NCI-H510A (cell line): ENCODE results near the gene GRIK1.

Source experiments
- DNase-seq: peaks from one replicate; lab custom pipeline; 2025; lab: John Stamatoyannopoulos, UW

The GRIK1 gene

GRCh38 chr21:29718081-29718815, 221.5 kb downstream of the GRIK1 start:
- no peak for DNase-seq

GRCh38 chr21:29717659-29718058, 222.1 kb downstream of the GRIK1 start:
- DNase-seq = no peak

GRCh38 chr21:29716753-29717152, 223.0 kb downstream of the GRIK1 start:
- no peak for DNase-seq

GRCh38 chr21:29715089-29715488, 224.7 kb downstream of the GRIK1 start:
- no peak for DNase-seq

- no peak for DNase-seq
These were observed 227.0 kb downstream of the GRIK1 start for GRCh38 chr21:29712818-29713217.

GRCh38 chr21:29711236-29711635, 228.6 kb downstream of the GRIK1 start:
- no peak for DNase-seq

- DNase-seq = no peak
These were observed 229.3 kb downstream of the GRIK1 start for GRCh38 chr21:29710498-29710897.

GRCh38 chr21:29708401-29708800, 231.4 kb downstream of the GRIK1 start:
- no peak for DNase-seq

GRCh38 chr21:29704719-29705118, 235.1 kb downstream of the GRIK1 start:
- DNase-seq = no peak

- DNase-seq = no peak
These were observed 238.1 kb downstream of the GRIK1 start for GRCh38 chr21:29701676-29702075.

- no peak for DNase-seq
These were observed 242.1 kb downstream of the GRIK1 start for GRCh38 chr21:29697555-29698193.

- no peak for DNase-seq
These were observed 242.9 kb downstream of the GRIK1 start for GRCh38 chr21:29696937-29697336.

- no peak for DNase-seq
These were observed 247.9 kb downstream of the GRIK1 start for GRCh38 chr21:29691616-29692491.

- no peak for DNase-seq
These were observed 250.0 kb downstream of the GRIK1 start for GRCh38 chr21:29689753-29690152.

- no peak for DNase-seq
These were observed 255.7 kb downstream of the GRIK1 start for GRCh38 chr21:29684106-29684505.

GRCh38 chr21:29682800-29683199, 257.0 kb downstream of the GRIK1 start:
- no peak for DNase-seq

GRCh38 chr21:29680273-29680672, 259.5 kb downstream of the GRIK1 start:
- DNase-seq = no peak

GRCh38 chr21:29678626-29679025, 261.2 kb downstream of the GRIK1 start:
- no peak for DNase-seq

- DNase-seq = no peak
These were observed 262.5 kb downstream of the GRIK1 start for GRCh38 chr21:29677326-29677725.

GRCh38 chr21:29676395-29676794, 263.4 kb downstream of the GRIK1 start:
- DNase-seq = no peak

- DNase-seq = no peak
These were observed 264.3 kb downstream of the GRIK1 start for GRCh38 chr21:29675451-29675850.

GRCh38 chr21:29674343-29674742, 265.5 kb downstream of the GRIK1 start:
- no peak for DNase-seq

GRCh38 chr21:29673096-29673610, 266.6 kb downstream of the GRIK1 start:
- no peak for DNase-seq
